Gastrocnemius medialis (tissue), 4 donors: Measurements from ENCODE around the gene C4BPA. TPM values are rescaled to one million over a fixed set of nuclear protein-coding genes. Genes with fewer than 3 reads are reported as not detected.

ENCODE experiments used
- ATAC-seq, 2 donors: fragments of 150-250 bp; one replicate each; pipeline ENCODE4 v1.9.1; 2016
- DNase-seq, 2 donors: peaks; one replicate each; pipeline ENCODE4 v3.0.0-alpha.2; 2019
- H3K27ac ChIP-seq, 4 donors: fragments of 200-600 bp; sonication (generic); 1 replicate in 1 of 4; 2 replicates in 3 of 4; pipeline ENCODE4 v1.5.1; 2016 to 2018; ENCODE audit warnings: mild to moderate bottlenecking in 2 of 4, moderate library complexity in 1 of 4
- H3K27me3 ChIP-seq, 3 donors: fragments of 200-600 bp; sonication (generic) in 2 of 3; 1 replicate in 1 of 3; 2 replicates in 2 of 3; pipeline versions ENCODE4 v1.5.1 to v1.6.0; 2016 to 2019; ENCODE audit warnings: mild to moderate bottlenecking in 1 of 3, moderate library complexity in 1 of 3
- H3K36me3 ChIP-seq, 2 donors: fragments of 200-600 bp; sonication (generic) in 1 of 2; one replicate each; pipeline ENCODE4 v1.5.1; 2017 to 2018
- H3K4me1 ChIP-seq, 2 donors: fragments of 200-600 bp; sonication (generic) in 1 of 2; one replicate each; pipeline ENCODE4 v1.5.1; 2016 to 2017; ENCODE audit warnings: mild to moderate bottlenecking in 2 of 2
- H3K4me3 ChIP-seq, 4 donors: fragments of 200-600 bp; sonication (generic) in 3 of 4; 1 replicate in 1 of 4; 2 replicates in 3 of 4; pipeline ENCODE4 v1.5.1; 2016 to 2019; ENCODE audit warnings: mild to moderate bottlenecking in 2 of 4
- H3K9me3 ChIP-seq, 3 donors: fragments of 200-600 bp; sonication (generic) in 2 of 3; 1 replicate in 1 of 3; 2 replicates in 2 of 3; pipeline ENCODE4 v1.5.1; 2016 to 2019
- POLR2A ChIP-seq, 2 donors: fragments of 450-650 bp; IDR thresholded peaks; one replicate each; pipeline ENCODE4 v1.6.1; 2017; ENCODE audit warnings: antibody characterized with exemption in 2 of 2, mild to moderate bottlenecking in 2 of 2, moderate library complexity in 2 of 2
- in situ Hi-C, 4 donors: fragments of 200-750 bp; cut with MboI; loops; one replicate each; pipeline versions ENCODE4 v1.15.0 to v1.8.0; 2017; ENCODE audit warnings: low sequenced_read_pairs in 4 of 4
- intact Hi-C: fragments of 100-400 bp; cut with DNase I; formaldehyde crosslinking; loops from one replicate; pipeline ENCODE4 v1.15.1; 2023; ENCODE audit warnings: low total_unique reads
- total RNA-seq, 4 donors: library from RNA; depleted of rRNA; stranded (reverse); fragments of >200 nt; gene quantifications; one replicate each; pipeline versions ENCODE4 v1.1.0 to v1.2.3, GENCODE V29; 2016
- TF ChIP-seq, protein P1 (sequence below), 5 experiments: fragments of 450-650 bp in 3 of 5; fragments of 200-600 bp in 2 of 5; sonication (generic) in 2 of 5; IDR thresholded peaks in 4 of 5; conservative IDR thresholded peaks in 1 of 5; 1 replicate in 4 of 5; 2 replicates in 1 of 5; pipeline ENCODE4 v1.5.1; 2016 to 2019; ENCODE audit warnings: antibody characterized with exemption in 5 of 5, mild to moderate bottlenecking in 3 of 5, moderate library complexity in 3 of 5

C4BPA gene
- total RNA-seq, 4 donors from 2014 or later: 0.81 to 2.8 TPM; not detected in 2

DNA sequence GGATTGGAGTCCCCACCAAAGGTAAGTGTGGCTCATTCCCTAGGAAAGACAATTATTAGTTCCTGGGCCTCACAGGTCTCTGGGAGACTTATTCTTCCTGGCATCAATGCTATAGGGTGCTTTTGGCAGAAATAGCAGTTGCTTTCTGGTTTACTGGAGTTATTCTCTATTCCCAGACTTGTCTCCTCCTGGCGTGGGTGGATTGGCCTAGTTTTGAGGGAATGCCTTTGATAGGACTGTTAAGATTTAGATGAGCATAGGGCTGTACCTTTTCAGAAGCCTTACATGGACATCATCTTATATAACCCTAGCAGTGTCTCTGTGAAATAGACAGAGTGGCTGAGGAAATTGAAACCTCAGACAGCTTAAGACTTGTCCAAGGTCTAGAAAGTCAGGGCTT is 42.0 kb upstream of the C4BPA start:
- no peaks in the 10 kb centered on the region for H3K9me3 ChIP-seq
- ATAC-seq: no peak
- H3K27me3 ChIP-seq: no peaks in the 10 kb centered on the region
- H3K27ac ChIP-seq: peak overlapping the region; percentile 68 to 88 (median 76)
- peaks cover 22 to 43% of the 10 kb centered on the region in 2 donors for H3K4me1 ChIP-seq
- intact Hi-C loops: no loop called here
- in situ Hi-C loops: loop anchor here in 2 of 4 donors (25.0 kb wide), 2 partner anchors 425 to 725 kb away; partner anchors contain the start of gene DYRK3 (in 1 of the 2)
- H3K4me3 ChIP-seq: no peak overlapping the region
- TF ChIP-seq, protein P1, sequence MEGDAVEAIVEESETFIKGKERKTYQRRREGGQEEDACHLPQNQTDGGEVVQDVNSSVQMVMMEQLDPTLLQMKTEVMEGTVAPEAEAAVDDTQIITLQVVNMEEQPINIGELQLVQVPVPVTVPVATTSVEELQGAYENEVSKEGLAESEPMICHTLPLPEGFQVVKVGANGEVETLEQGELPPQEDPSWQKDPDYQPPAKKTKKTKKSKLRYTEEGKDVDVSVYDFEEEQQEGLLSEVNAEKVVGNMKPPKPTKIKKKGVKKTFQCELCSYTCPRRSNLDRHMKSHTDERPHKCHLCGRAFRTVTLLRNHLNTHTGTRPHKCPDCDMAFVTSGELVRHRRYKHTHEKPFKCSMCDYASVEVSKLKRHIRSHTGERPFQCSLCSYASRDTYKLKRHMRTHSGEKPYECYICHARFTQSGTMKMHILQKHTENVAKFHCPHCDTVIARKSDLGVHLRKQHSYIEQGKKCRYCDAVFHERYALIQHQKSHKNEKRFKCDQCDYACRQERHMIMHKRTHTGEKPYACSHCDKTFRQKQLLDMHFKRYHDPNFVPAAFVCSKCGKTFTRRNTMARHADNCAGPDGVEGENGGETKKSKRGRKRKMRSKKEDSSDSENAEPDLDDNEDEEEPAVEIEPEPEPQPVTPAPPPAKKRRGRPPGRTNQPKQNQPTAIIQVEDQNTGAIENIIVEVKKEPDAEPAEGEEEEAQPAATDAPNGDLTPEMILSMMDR (IDR thresholded peaks at IDR 0.05 in 4 of 5, conservative IDR thresholded peaks at IDR 0.05 in 1 of 5): no peak
- no peak for TF ChIP-seq POLR2A (IDR thresholded peaks at IDR 0.05)
- no peak for DNase-seq
- H3K36me3 ChIP-seq: peaks cover 0 to 40% of the 10 kb centered on the region in 2 donors

DNA sequence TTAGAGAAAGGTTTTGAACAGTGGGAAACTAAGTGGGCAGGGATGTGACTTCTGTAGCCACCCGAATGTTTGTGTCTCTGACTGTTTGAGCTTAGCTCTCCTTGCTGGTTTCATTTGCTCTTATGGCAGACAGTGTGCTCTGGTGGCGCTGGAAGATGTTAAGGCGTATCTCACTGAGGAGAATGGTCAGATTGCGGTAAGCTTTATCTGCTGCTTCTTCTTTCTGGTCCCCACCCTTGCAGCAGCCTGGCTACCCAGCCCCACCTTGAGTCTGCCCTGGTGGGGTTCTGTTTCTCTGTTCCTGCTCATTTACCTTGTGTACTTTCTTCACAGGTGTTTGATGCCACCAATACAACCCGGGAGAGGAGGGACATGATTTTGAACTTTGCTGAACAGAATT is 41.0 kb upstream of the C4BPA start:
- no peaks in the 10 kb centered on the region for H3K27me3 ChIP-seq
- peaks cover 22 to 34% of the 10 kb centered on the region in 2 donors for H3K4me1 ChIP-seq
- in situ Hi-C loops (loop anchor here in 2 of 4 donors (25.0 kb wide), 2 partner anchors 426 to 724 kb away; partner anchors contain the start of gene DYRK3 (in 1 of the 2)), intact Hi-C loops (no loop called here)
- TF ChIP-seq, protein P1 (IDR thresholded peaks at IDR 0.05 in 4 of 5, conservative IDR thresholded peaks at IDR 0.05 in 1 of 5): no peak
- H3K27ac ChIP-seq: peak overlapping the region; percentile 68 to 88 (median 76)
- ATAC-seq: no peak
- H3K36me3 ChIP-seq: peaks cover 0 to 49% of the 10 kb centered on the region in 2 donors
- H3K4me3 ChIP-seq: no peak overlapping the region
- no peak for DNase-seq
- no peaks in the 10 kb centered on the region for H3K9me3 ChIP-seq

DNA sequence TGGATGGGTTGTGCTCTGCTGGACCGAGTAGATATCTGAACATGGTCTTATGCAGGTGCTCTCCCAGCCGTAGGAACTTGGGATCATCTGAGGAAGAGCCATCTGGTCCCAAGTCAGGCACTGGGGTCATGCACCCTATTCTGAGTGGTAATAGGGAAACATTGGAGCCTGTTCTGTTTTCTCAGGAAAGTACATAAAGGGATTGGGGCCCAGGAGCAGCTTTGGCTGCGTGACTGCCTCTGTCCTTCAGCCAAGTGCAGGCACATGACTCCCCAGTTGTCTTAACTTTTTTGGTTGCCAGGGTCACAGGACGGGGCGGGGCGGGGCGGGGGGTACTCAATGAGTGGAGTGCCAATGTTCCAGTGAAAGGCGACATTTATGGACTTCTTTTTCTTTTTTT is 39.5 kb upstream of the C4BPA start:
- intact Hi-C loops: no loop called here
- peak overlapping the region; percentile 68 to 88 (median 76) for H3K27ac ChIP-seq
- H3K36me3 ChIP-seq: peaks cover 0 to 62% of the 10 kb centered on the region in 2 donors
- H3K4me3 ChIP-seq: no peak overlapping the region
- TF ChIP-seq POLR2A (IDR thresholded peaks at IDR 0.05): no peak
- TF ChIP-seq, protein P1 (IDR thresholded peaks at IDR 0.05 in 4 of 5, conservative IDR thresholded peaks at IDR 0.05 in 1 of 5): no peak
- H3K27me3 ChIP-seq: no peaks in the 10 kb centered on the region
- ATAC-seq: peak; percentile 65 to 78
- peak; percentile 41 to 56 for DNase-seq
- in situ Hi-C loops: loop anchor here in 2 of 4 donors (25.0 kb wide), 2 partner anchors 427 to 723 kb away; partner anchors contain the start of gene DYRK3 (in 1 of the 2)
- peaks cover 10 to 21% of the 10 kb centered on the region in 2 donors for H3K4me1 ChIP-seq
- no peaks in the 10 kb centered on the region for H3K9me3 ChIP-seq

DNA sequence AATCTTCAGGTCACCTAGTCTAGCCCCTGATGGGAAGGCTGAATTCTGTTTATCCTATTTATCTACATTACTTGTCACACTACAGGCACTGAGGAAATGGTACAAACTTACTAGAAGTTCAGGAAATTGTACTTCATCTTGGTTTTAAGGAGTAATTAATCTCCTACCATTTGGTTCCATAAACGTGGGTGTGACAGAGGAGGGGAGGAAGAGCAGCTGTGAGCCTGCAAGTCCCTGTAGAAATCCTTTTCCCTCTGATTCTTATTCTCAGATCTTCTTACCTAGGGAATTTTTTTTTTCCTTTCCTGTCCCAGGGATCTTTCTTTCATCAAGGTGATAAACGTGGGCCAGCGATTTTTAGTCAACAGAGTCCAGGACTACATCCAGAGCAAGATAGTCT is 36.8 kb upstream of the C4BPA start:
- H3K4me1 ChIP-seq: peaks cover 0 to 15% of the 10 kb centered on the region in 2 donors
- DNase-seq (no peak), ATAC-seq (no peak)
- intact Hi-C loops: no loop called here
- H3K27me3 ChIP-seq: no peaks in the 10 kb centered on the region
- peak overlapping the region; percentile 36 to 88 (median 68) for H3K27ac ChIP-seq
- in situ Hi-C loops: loop anchor here in 2 of 4 donors (25.0 kb wide), 2 partner anchors 430 to 720 kb away; partner anchors contain the start of gene DYRK3 (in 1 of the 2)
- H3K9me3 ChIP-seq: no peaks in the 10 kb centered on the region
- no peak overlapping the region for H3K4me3 ChIP-seq
- TF ChIP-seq, protein P1 (IDR thresholded peaks at IDR 0.05 in 4 of 5, conservative IDR thresholded peaks at IDR 0.05 in 1 of 5): no peak
- no peak for TF ChIP-seq POLR2A (IDR thresholded peaks at IDR 0.05)
- peaks cover 0 to 77% of the 10 kb centered on the region in 2 donors for H3K36me3 ChIP-seq
